PC-9 (cell line): ENCODE data around the gene CEACAM8. TPM values are rescaled to one million over a fixed set of nuclear protein-coding genes. Genes with fewer than 3 reads are reported as not detected.

Experiments used
- BruUV-seq: library from RNA; stranded (reverse); fragments of 400-500 nt; replicated peaks from 2 replicates; lab custom pipeline; 2021; lab: Mats Ljungman, UMichigan
- CTCF ChIA-PET: fragments of 300-600 bp; sonication (Branson Sonifier 250); formaldehyde crosslinking; loops from one replicate; lab custom pipeline; 2022; ENCODE audit warnings: antibody characterized with exemption; lab: Charles Lee
- POLR2A ChIA-PET: fragments of 300-600 bp; sonication (Branson Sonifier 250); formaldehyde crosslinking; loops from one replicate; lab custom pipeline; 2022; ENCODE audit warnings: antibody characterized with exemption; ENCODE audit not compliant: unreplicated experiment; lab: Charles Lee
- DNase-seq, 2 experiments: peaks; one replicate each; pipeline versions ENCODE4 v3.0.0 to v3.0.0-alpha.2; 2015 to 2022; ENCODE audit warnings: mixed read lengths in 1 of 2
- H2AFZ ChIP-seq: fragments of 200-600 bp; sonication (generic); 2 replicates; pipeline ENCODE4 v1.8.1; 2017; ENCODE audit warnings: antibody characterized with exemption
- H3F3A ChIP-seq: fragments of 200-600 bp; sonication (generic); 2 replicates; pipeline ENCODE4 v1.8.1; 2017; ENCODE audit warnings: antibody characterized with exemption, mild to moderate bottlenecking, low read depth; ENCODE audit not compliant: insufficient read depth
- H3K27ac ChIP-seq: fragments of 200-600 bp; sonication (generic); 2 replicates; pipeline ENCODE4 v1.6.1; 2016; ENCODE audit warnings: mixed run types
- H3K27me3 ChIP-seq: fragments of 200-600 bp; sonication (generic); 2 replicates; pipeline ENCODE4 v1.6.1; 2016; ENCODE audit warnings: low read depth, mixed run types; ENCODE audit not compliant: insufficient read depth
- H3K36me3 ChIP-seq: fragments of 200-600 bp; sonication (generic); 2 replicates; pipeline ENCODE4 v1.6.1; 2016; ENCODE audit warnings: low read depth, mixed run types
- H3K4me1 ChIP-seq: fragments of 200-600 bp; sonication (generic); replicated peaks from 2 replicates; pipeline ENCODE4 v1.6.1; 2016; ENCODE audit warnings: mixed run types; ENCODE audit not compliant: insufficient read depth
- H3K4me2 ChIP-seq: fragments of 200-600 bp; sonication (generic); 2 replicates; pipeline ENCODE4 v1.6.1; 2017; ENCODE audit warnings: mixed run types
- H3K4me3 ChIP-seq: fragments of 200-600 bp; sonication (generic); 2 replicates; pipeline ENCODE4 v1.6.1; 2016; ENCODE audit warnings: mixed run types
- H3K79me2 ChIP-seq: fragments of 200-600 bp; sonication (generic); 2 replicates; pipeline ENCODE4 v1.6.1; 2017; ENCODE audit warnings: low read depth, mixed run types
- H3K9me2 ChIP-seq: fragments of 200-600 bp; sonication (generic); 2 replicates; pipeline ENCODE4 v1.8.1; 2017; ENCODE audit warnings: mild to moderate bottlenecking; ENCODE audit not compliant: insufficient read depth
- H3K9me3 ChIP-seq: fragments of 200-600 bp; sonication (generic); 2 replicates; pipeline ENCODE4 v1.8.1; 2016; ENCODE audit warnings: low read depth; ENCODE audit not compliant: insufficient read depth
- H4K20me1 ChIP-seq: fragments of 200-600 bp; sonication (generic); 2 replicates; pipeline ENCODE4 v1.8.1; 2017; ENCODE audit not compliant: insufficient read depth
- EZH2 ChIP-seq: fragments of 200-600 bp; sonication (generic); IDR thresholded peaks from 2 replicates; pipeline ENCODE4 v1.8.0; 2017; ENCODE audit warnings: antibody characterized with exemption, low read depth
- intact Hi-C: fragments of 100-400 bp; cut with micrococcal nuclease; formaldehyde crosslinking; loops from one replicate; pipeline ENCODE4 v1.10.0; 2022; ENCODE audit not compliant: unreplicated experiment
- total RNA-seq: library from RNA; stranded (reverse); gene quantifications from 2 replicates; pipeline ENCODE4 v1.2.3, GENCODE V29; 2021
- TF ChIP-seq, protein P1 (sequence below): fragments of 200-600 bp; sonication (generic); conservative IDR thresholded peaks from 2 replicates; pipeline ENCODE4 v1.6.1; 2017; ENCODE audit warnings: mixed run types, antibody characterized with exemption, mild to moderate bottlenecking, moderate library complexity

The CEACAM8 gene
- total RNA-seq, 1 experiment from 2014 or later, result not detected

GRCh38 chr19:42544146-42544545 lies 50.6 kb downstream of the CEACAM8 start:
- H3K4me2 ChIP-seq, result no peak overlapping the region
- H3F3A ChIP-seq, result no peaks in the 10 kb centered on the region
- H3K9me2 ChIP-seq, result no peaks in the 10 kb centered on the region
- H3K4me3 ChIP-seq, result no peak overlapping the region
- TF ChIP-seq, protein P1, sequence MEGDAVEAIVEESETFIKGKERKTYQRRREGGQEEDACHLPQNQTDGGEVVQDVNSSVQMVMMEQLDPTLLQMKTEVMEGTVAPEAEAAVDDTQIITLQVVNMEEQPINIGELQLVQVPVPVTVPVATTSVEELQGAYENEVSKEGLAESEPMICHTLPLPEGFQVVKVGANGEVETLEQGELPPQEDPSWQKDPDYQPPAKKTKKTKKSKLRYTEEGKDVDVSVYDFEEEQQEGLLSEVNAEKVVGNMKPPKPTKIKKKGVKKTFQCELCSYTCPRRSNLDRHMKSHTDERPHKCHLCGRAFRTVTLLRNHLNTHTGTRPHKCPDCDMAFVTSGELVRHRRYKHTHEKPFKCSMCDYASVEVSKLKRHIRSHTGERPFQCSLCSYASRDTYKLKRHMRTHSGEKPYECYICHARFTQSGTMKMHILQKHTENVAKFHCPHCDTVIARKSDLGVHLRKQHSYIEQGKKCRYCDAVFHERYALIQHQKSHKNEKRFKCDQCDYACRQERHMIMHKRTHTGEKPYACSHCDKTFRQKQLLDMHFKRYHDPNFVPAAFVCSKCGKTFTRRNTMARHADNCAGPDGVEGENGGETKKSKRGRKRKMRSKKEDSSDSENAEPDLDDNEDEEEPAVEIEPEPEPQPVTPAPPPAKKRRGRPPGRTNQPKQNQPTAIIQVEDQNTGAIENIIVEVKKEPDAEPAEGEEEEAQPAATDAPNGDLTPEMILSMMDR, result no peak
- TF ChIP-seq EZH2, result no peak
- no peak overlapping the region for H3K27ac ChIP-seq
- no TSS peak for BruUV-seq
- H3K79me2 ChIP-seq, result no peaks in the 10 kb centered on the region
- ChIA-PET CTCF (no interaction called here), POLR2A (no interaction called here)
- no peaks in the 10 kb centered on the region for H3K4me1 ChIP-seq
- no peaks in the 10 kb centered on the region for H3K36me3 ChIP-seq
- H2AFZ ChIP-seq, result no peak overlapping the region
- intact Hi-C loops, result no loop called here
- no peak for DNase-seq
- no peaks in the 10 kb centered on the region for H4K20me1 ChIP-seq
- H3K27me3 ChIP-seq, result no peaks in the 10 kb centered on the region
- H3K9me3 ChIP-seq, result no peaks in the 10 kb centered on the region

GRCh38 chr19:42542791-42543190 lies 51.9 kb downstream of the CEACAM8 start:
- no peak overlapping the region for H3K4me3 ChIP-seq
- H3K27ac ChIP-seq, result no peak overlapping the region
- no peaks in the 10 kb centered on the region for H3F3A ChIP-seq
- intact Hi-C loops, result no loop called here
- TF ChIP-seq, protein P1, result peak; percentile 35; the same call in 1 of the 2 replicates
- no peak for TF ChIP-seq EZH2
- no peaks in the 10 kb centered on the region for H3K79me2 ChIP-seq
- no TSS peak for BruUV-seq
- no peaks in the 10 kb centered on the region for H4K20me1 ChIP-seq
- H3K4me1 ChIP-seq, result no peaks in the 10 kb centered on the region
- CTCF ChIA-PET, result no interaction called here
- no peak overlapping the region for H2AFZ ChIP-seq
- H3K9me3 ChIP-seq, result no peaks in the 10 kb centered on the region
- POLR2A ChIA-PET, result no interaction called here
- no peaks in the 10 kb centered on the region for H3K27me3 ChIP-seq
- H3K4me2 ChIP-seq, result no peak overlapping the region
- no peaks in the 10 kb centered on the region for H3K36me3 ChIP-seq
- no peak for DNase-seq
- H3K9me2 ChIP-seq, result no peaks in the 10 kb centered on the region

DNA sequence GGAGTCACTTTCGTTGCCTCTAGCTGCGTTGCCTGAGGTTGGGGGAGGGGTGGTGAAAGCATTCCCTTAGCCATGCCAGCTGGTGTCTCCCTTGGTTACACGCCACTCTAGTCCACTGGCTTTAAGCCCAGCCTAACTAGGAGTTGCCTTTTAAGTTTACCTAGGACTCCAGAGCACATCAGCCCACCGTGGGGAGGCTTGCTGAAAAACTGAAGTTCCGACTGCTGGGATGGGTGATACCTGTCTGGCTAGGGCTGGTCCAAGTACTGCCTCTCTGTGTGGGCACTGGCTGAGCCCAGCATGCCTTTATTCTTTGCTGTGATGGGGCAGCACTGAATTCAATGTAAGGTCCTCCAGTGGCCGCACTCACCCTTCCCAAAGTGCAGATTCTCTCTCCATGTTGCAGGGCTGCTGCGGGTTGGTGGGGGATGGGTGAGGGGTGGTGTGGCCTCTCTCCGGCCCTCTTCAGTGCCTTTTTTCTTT lies 54.6 kb downstream of the CEACAM8 start:
- Histone ChIP-seq H3K27me3 (no peaks in the 10 kb centered on the region), H3K36me3 (no peaks in the 10 kb centered on the region), H3K4me3 (no peak overlapping the region), H3K27ac (no peak overlapping the region), H3K4me2 (no peak overlapping the region), H3F3A (no peaks in the 10 kb centered on the region), H2AFZ (no peak overlapping the region), H3K4me1 (no peaks in the 10 kb centered on the region), H4K20me1 (no peaks in the 10 kb centered on the region), H3K9me2 (no peaks in the 10 kb centered on the region), H3K79me2 (no peaks in the 10 kb centered on the region), H3K9me3 (no peaks in the 10 kb centered on the region)
- intact Hi-C loops, result no loop called here
- ChIA-PET CTCF (interaction anchor here (0.6 to 0.7 kb wide), 2 partner anchors 18 to 19 kb away, joined by 3 to 5 read pairs; no protein-coding TSS in a partner anchor), POLR2A (no interaction called here)
- BruUV-seq, result no TSS peak
- DNase-seq, result no peak
- TF ChIP-seq EZH2, result no peak
- TF ChIP-seq, protein P1, result no peak
